ENCODE results near the gene CYFIP2. TPM values are rescaled to one million over a fixed set of nuclear protein-coding genes. Genes with fewer than 3 reads are reported as not detected.

The CYFIP2 gene
- total RNA-seq, 1 donor from 2014 or later: 82.9 TPM

- no peak for TF ChIP-seq CTCF (IDR thresholded peaks at IDR 0.05; ENCODE audit: unreplicated experiment)
- H3K27ac Mint-ChIP-seq: no peak overlapping the region
- H3K9me3 Mint-ChIP-seq: peaks cover 9% of the 10 kb centered on the region
- no peak for DNase-seq (ENCODE audit: low spot score in 2 of 2, unreplicated experiment in 2 of 2)
- H3K4me3 Mint-ChIP-seq: no peak overlapping the region
- peaks cover 46% of the 10 kb centered on the region for H3K36me3 Mint-ChIP-seq
- peaks cover 5% of the 10 kb centered on the region for H3K4me1 Mint-ChIP-seq
- H3K27me3 Mint-ChIP-seq (ENCODE audit: low read depth): no peaks in the 10 kb centered on the region
Measured at GRCh38 chr5:157295247-157295646, 29.3 kb downstream of the CYFIP2 start.

DNA sequence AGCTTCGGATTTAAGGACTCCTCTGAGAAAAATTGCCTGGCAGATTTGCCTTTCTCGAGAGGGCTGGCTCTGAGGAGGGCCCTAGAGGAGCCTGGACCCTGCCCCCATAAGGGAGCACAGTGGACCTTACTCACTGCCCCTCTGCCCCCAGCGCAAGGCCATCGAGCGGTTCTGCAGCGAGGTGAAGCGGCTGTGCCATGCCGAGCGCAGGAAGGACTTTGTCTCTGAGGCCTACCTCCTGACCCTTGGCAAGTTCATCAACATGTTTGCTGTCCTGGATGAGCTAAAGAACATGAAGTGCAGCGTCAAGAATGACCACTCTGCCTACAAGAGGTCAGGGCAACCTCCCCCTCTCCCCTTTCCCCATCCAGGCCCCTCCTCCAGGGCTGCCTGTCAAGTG is 34.6 kb downstream of the CYFIP2 start:
- Mint-ChIP-seq H3K9me3 (peaks cover 9% of the 10 kb centered on the region), H3K4me3 (no peak overlapping the region), H3K36me3 (peaks cover 36% of the 10 kb centered on the region), H3K27ac (no peak overlapping the region), H3K27me3 (ENCODE audit: low read depth) (no peaks in the 10 kb centered on the region), H3K4me1 (no peaks in the 10 kb centered on the region)
- no peak for TF ChIP-seq CTCF (IDR thresholded peaks at IDR 0.05; ENCODE audit: unreplicated experiment)
- DNase-seq (ENCODE audit: low spot score in 2 of 2, unreplicated experiment in 2 of 2): no peak

- no peak for TF ChIP-seq CTCF (IDR thresholded peaks at IDR 0.05; ENCODE audit: unreplicated experiment)
- Mint-ChIP-seq H3K4me1 (no peaks in the 10 kb centered on the region), H3K4me3 (no peak overlapping the region), H3K27me3 (ENCODE audit: low read depth) (no peaks in the 10 kb centered on the region), H3K27ac (no peak overlapping the region), H3K36me3 (peaks cover 35% of the 10 kb centered on the region), H3K9me3 (peaks cover 9% of the 10 kb centered on the region)
- no peak for DNase-seq (ENCODE audit: low spot score in 2 of 2, unreplicated experiment in 2 of 2)
Measured at GRCh38 chr5:157301066-157301465, 35.1 kb downstream of the CYFIP2 start.

DNA sequence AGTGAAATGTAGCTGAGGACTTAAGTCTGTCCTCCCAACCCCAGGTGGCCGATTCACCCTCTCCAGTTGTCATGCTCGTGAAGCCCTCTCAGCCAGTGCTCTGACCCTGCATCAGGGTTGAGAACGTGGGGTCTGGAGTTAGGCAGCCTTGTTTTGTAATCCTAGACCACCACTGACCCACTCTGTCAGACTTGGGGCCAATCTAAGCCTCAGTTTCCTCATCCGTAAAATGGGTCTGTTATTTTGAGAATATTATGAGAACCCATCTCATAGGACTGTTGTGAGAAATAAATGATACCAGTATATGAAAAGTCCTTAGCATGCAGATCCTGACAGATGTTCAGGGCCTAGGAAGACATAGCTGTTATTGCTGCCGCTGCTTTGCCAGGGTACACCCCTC is 37.1 kb downstream of the CYFIP2 start:
- Mint-ChIP-seq H3K27ac (no peak overlapping the region), H3K4me1 (no peaks in the 10 kb centered on the region), H3K36me3 (peaks cover 24% of the 10 kb centered on the region), H3K4me3 (no peak overlapping the region), H3K9me3 (peaks cover 9% of the 10 kb centered on the region), H3K27me3 (ENCODE audit: low read depth) (no peaks in the 10 kb centered on the region)
- TF ChIP-seq CTCF (IDR thresholded peaks at IDR 0.05; ENCODE audit: unreplicated experiment): no peak
- no peak for DNase-seq (ENCODE audit: low spot score in 2 of 2, unreplicated experiment in 2 of 2)

GRCh38 chr5:157303667-157304327 is 37.9 kb downstream of the CYFIP2 start:
- TF ChIP-seq CTCF (IDR thresholded peaks at IDR 0.05; ENCODE audit: unreplicated experiment): no peak
- Mint-ChIP-seq H3K4me3 (no peak overlapping the region), H3K9me3 (peaks cover 5% of the 10 kb centered on the region), H3K27me3 (ENCODE audit: low read depth) (no peaks in the 10 kb centered on the region), H3K27ac (no peak overlapping the region), H3K4me1 (no peaks in the 10 kb centered on the region), H3K36me3 (peaks cover 20% of the 10 kb centered on the region)
- no peak for DNase-seq (ENCODE audit: low spot score in 2 of 2, unreplicated experiment in 2 of 2)

- H3K36me3 Mint-ChIP-seq: peaks cover 11% of the 10 kb centered on the region
- H3K27me3 Mint-ChIP-seq (ENCODE audit: low read depth): no peaks in the 10 kb centered on the region
- H3K9me3 Mint-ChIP-seq: no peaks in the 10 kb centered on the region
- H3K4me1 Mint-ChIP-seq: no peaks in the 10 kb centered on the region
- DNase-seq (ENCODE audit: low spot score in 2 of 2, unreplicated experiment in 2 of 2): no peak
- TF ChIP-seq CTCF (IDR thresholded peaks at IDR 0.05; ENCODE audit: unreplicated experiment): no peak
- no peak overlapping the region for H3K27ac Mint-ChIP-seq
- no peak overlapping the region for H3K4me3 Mint-ChIP-seq
Measured at GRCh38 chr5:157306081-157306480, 40.2 kb downstream of the CYFIP2 start.

Data from mesothelial cell of epicardium (in vitro differentiated cells).